GM12878 (cell line): ENCODE data around the gene DHCR7. TPM values are rescaled to one million over a fixed set of nuclear protein-coding genes. Genes with fewer than 3 reads are reported as not detected.

Experiments
- ATAC-seq: fragments of 200-7000 bp; cut with Tn5 transposase; 3 replicates; pipeline ENCODE4 v1.9.1; 2020; ENCODE audit warnings: mild to moderate bottlenecking, moderate library complexity
- BruUV-seq: library from RNA; stranded (reverse); fragments of 400-500 nt; replicated peaks from 2 replicates; lab custom pipeline; 2021; lab: Mats Ljungman, UMichigan
- CTCF ChIA-PET: fragments of 300-600 bp; sonication (Branson Sonifier 250); formaldehyde crosslinking; extraction: SDS; loops from one replicate; lab custom pipeline; 2021; ENCODE audit warnings: inconsistent platforms; lab: Yijun Ruan, JAX
- POLR2A ChIA-PET: fragments of 350-600 bp; formaldehyde crosslinking; extraction: SDS; loops from one replicate; lab custom pipeline; 2021; ENCODE audit warnings: inconsistent platforms; lab: Charles Lee
- RAD21 ChIA-PET: fragments of 300-600 bp; sonication (Branson Sonifier 250); formaldehyde crosslinking; loops from one replicate; lab custom pipeline; 2023; ENCODE audit warnings: antibody characterized with exemption; ENCODE audit not compliant: unreplicated experiment; lab: Charles Lee
- SMC1A ChIA-PET: fragments of 300-600 bp; sonication (Branson Sonifier 250); formaldehyde crosslinking; loops from one replicate; lab custom pipeline; 2023; ENCODE audit not compliant: unreplicated experiment, uncharacterized antibody; lab: Charles Lee
- DNase-seq: peaks from one replicate; pipeline ENCODE4 v3.0.0-alpha.2; 2011; ENCODE audit warnings: low read depth, low spot score
- FAIRE-seq: peaks from 3 replicates; lab custom pipeline; 2011; peaks lifted over from hg19 to GRCh38; lab: Jason Lieb, UNC
- H2AFZ ChIP-seq: 2 replicates; pipeline ENCODE4 v1.6.0; 2011; ENCODE audit warnings: low read depth, low read length, control low read depth; ENCODE audit not compliant: control insufficient read depth
- H3K27ac ChIP-seq: 2 replicates; pipeline ENCODE4 v1.5.1; 2011; ENCODE audit warnings: control low read depth; ENCODE audit not compliant: control insufficient read depth, insufficient read depth
- H3K27me3 ChIP-seq, 2 experiments: replicated peaks in 1 of 2; 2 replicates each; pipeline versions ENCODE4 v1.6.0 to v1.6.1; 2011; ENCODE audit warnings: low read length in 1 of 2; ENCODE audit not compliant: control insufficient read depth in 2 of 2, insufficient read depth in 2 of 2
- H3K36me3 ChIP-seq, 2 experiments: 2 replicates each; pipeline ENCODE4 v1.5.1; 2011; ENCODE audit warnings: low read length in 1 of 2; ENCODE audit not compliant: control insufficient read depth in 2 of 2, insufficient read depth in 2 of 2
- H3K4me1 ChIP-seq: 2 replicates; pipeline ENCODE4 v1.6.1; 2011; ENCODE audit warnings: mild to moderate bottlenecking, low read length, moderate library complexity, mixed read lengths; ENCODE audit not compliant: control insufficient read depth, insufficient read depth
- H3K4me2 ChIP-seq: 2 replicates; pipeline ENCODE4 v1.6.0; 2011; ENCODE audit warnings: control low read depth; ENCODE audit not compliant: control insufficient read depth, insufficient read depth
- H3K4me3 ChIP-seq: fragments of 200-600 bp; sonication (generic); 2 replicates; pipeline ENCODE4 v1.5.1; 2016
- H3K79me2 ChIP-seq: 2 replicates; pipeline ENCODE4 v1.6.0; 2011; ENCODE audit warnings: low read length; ENCODE audit not compliant: control insufficient read depth, insufficient read depth
- H3K9ac ChIP-seq: 2 replicates; pipeline ENCODE4 v1.8.0; 2011; ENCODE audit warnings: low read length, control low read depth, mixed read lengths; ENCODE audit not compliant: control insufficient read depth, insufficient read depth
- H3K9me3 ChIP-seq: replicated peaks from 3 replicates; pipeline ENCODE4 v1.5.1; 2011; ENCODE audit warnings: mild to moderate bottlenecking, low read length; ENCODE audit not compliant: control insufficient read depth, insufficient read depth
- H4K20me1 ChIP-seq: 2 replicates; pipeline ENCODE4 v1.6.0; 2011; ENCODE audit not compliant: control insufficient read depth, insufficient read depth
- ATF7 ChIP-seq: fragments of 450-650 bp; IDR thresholded peaks from 2 replicates; pipeline ENCODE4 v1.6.1; 2016; ENCODE audit warnings: low read depth, mild to moderate bottlenecking
- BMI1 ChIP-seq: fragments of 450-650 bp; IDR thresholded peaks from 2 replicates; pipeline ENCODE4 v1.6.1; 2016; ENCODE audit warnings: mild to moderate bottlenecking, moderate library complexity, borderline replicate concordance
- CBX5 ChIP-seq: sonication (generic); IDR thresholded peaks from 2 replicates; pipeline ENCODE4 v1.6.1; 2016; ENCODE audit warnings: low read depth, moderate library complexity, mild to moderate bottlenecking, inconsistent platforms
- CHD1 ChIP-seq: IDR thresholded peaks from 2 replicates; pipeline ENCODE4 v1.6.1; 2012; ENCODE audit warnings: low read depth, low read length, improper control_type of control experiment
- DPF2 ChIP-seq: fragments of 450-650 bp; IDR thresholded peaks from 2 replicates; pipeline ENCODE4 v1.6.1; 2017; ENCODE audit warnings: mild to moderate bottlenecking
- FOS ChIP-seq: IDR thresholded peaks from 3 replicates; pipeline ENCODE4 v1.6.1; 2011; ENCODE audit warnings: borderline replicate concordance; ENCODE audit not compliant: insufficient read length; ENCODE audit errors: extremely low read depth
- HSF1 ChIP-seq: fragments of 150-350 bp; IDR thresholded peaks from 2 replicates; pipeline ENCODE4 v1.6.1; 2014; ENCODE audit warnings: mild to moderate bottlenecking, low read depth, low read length
- NFYA ChIP-seq: IDR thresholded peaks from 2 replicates; pipeline ENCODE4 v1.6.1; 2011; ENCODE audit warnings: low read depth, mild to moderate bottlenecking, low read length, improper control_type of control experiment, borderline replicate concordance
- PAX8 ChIP-seq: fragments of 450-650 bp; IDR thresholded peaks from 2 replicates; pipeline ENCODE4 v1.6.1; 2017; ENCODE audit warnings: mild to moderate bottlenecking, moderate library complexity
- SIX5 ChIP-seq: IDR thresholded peaks from 2 replicates; pipeline ENCODE4 v1.6.1; 2011; ENCODE audit warnings: mild to moderate bottlenecking, low read depth, low read length, moderate library complexity; ENCODE audit not compliant: severe bottlenecking
- SP1 ChIP-seq: IDR thresholded peaks from one replicate; pipeline ENCODE4 v1.6.1; 2011; ENCODE audit warnings: low read depth, low read length
- WGBS: methylation state at CpG from one replicate; pipeline ENCODE4 v1.1.6; 2016; ENCODE audit warnings: low lambda C conversion rate; ENCODE audit not compliant: insufficient replicate concordance, insufficient coverage; ENCODE audit errors: missing lambda C conversion rate; 5-methylcytosine and 5-hydroxymethylcytosine counted together
- in situ Hi-C: fragments of 300-500 bp; cut with MboI; formaldehyde crosslinking; loops from 9 replicates; pipeline ENCODE4 v1.14.3; 2018; ENCODE audit warnings: mixed read lengths
- intact Hi-C: fragments of 100-400 bp; cut with micrococcal nuclease; formaldehyde crosslinking; loops from one replicate; pipeline ENCODE4 v1.14.2; 2022; ENCODE audit not compliant: unreplicated experiment
- polyA plus RNA-seq, 11 experiments: library from polyadenylated mRNA; depleted of rRNA in 4 of 11; unstranded in 6 of 11; stranded (reverse) in 5 of 11; fragments of >200 nt; fragmentation: Nextera tagmentation in 4 of 11; fragmentation: Illumina TruSeq in 1 of 11; extraction: Ambion mirVana in 4 of 11; extraction: Trizol in 1 of 11; gene quantifications; 1 replicate in 1 of 11; 2 replicates in 10 of 11; pipeline versions ENCODE4 v1.2.1 to v1.2.3, GENCODE V29; 2011 to 2016; ENCODE audit warnings: inconsistent platforms in 2 of 11, missing spikeins in 2 of 11, low read depth in 1 of 11
- total RNA-seq, 4 experiments: library from RNA; depleted of rRNA in 3 of 4; stranded (reverse); fragments of >200 nt in 3 of 4; fragmentation: Illumina TruSeq in 1 of 4; extraction: Trizol in 1 of 4; gene quantifications; 2 replicates each; pipeline versions ENCODE4 v1.2.1 to v1.2.3, GENCODE V29; 2013 to 2021
- TF ChIP-seq, protein P1 (sequence below): fragments of 150-350 bp; IDR thresholded peaks from 2 replicates; pipeline ENCODE4 v1.6.1; 2016; ENCODE audit warnings: low read depth, low read length
- TF ChIP-seq, protein P2 (sequence below): IDR thresholded peaks from 2 replicates; pipeline ENCODE4 v1.6.1; 2011; ENCODE audit warnings: low read depth, low read length, improper control_type of control experiment, borderline replicate concordance
- TF ChIP-seq, protein P3 (sequence below): fragments of 450-650 bp; formaldehyde crosslinking; IDR thresholded peaks from 2 replicates; pipeline ENCODE4 v1.5.0; 2022; ENCODE audit warnings: mild to moderate bottlenecking, missing genetic modification characterization
- TF ChIP-seq, protein P4 (sequence below): IDR thresholded peaks from 2 replicates; pipeline ENCODE4 v1.6.1; 2012; ENCODE audit warnings: low read length, inconsistent platforms

The DHCR7 gene
- total and polyA plus RNA-seq, 10 of the 15 experiments (the other 5 are each of a cell fraction or from before 2014, with no cell fraction given): 4.2 to 115 (median 57.8) TPM

- BruUV-seq: no TSS peak
- WGBS: 87% methylated on average over 9 of the region's 9 CpGs
- H3K36me3 ChIP-seq: peaks cover 25 to 32% of the 10 kb centered on the region in 2 experiments
- TF ChIP-seq FOS: no peak
- TF ChIP-seq CBX5: no peak
- no peak for TF ChIP-seq SIX5
- TF ChIP-seq SP1: no peak
- TF ChIP-seq, protein P1, sequence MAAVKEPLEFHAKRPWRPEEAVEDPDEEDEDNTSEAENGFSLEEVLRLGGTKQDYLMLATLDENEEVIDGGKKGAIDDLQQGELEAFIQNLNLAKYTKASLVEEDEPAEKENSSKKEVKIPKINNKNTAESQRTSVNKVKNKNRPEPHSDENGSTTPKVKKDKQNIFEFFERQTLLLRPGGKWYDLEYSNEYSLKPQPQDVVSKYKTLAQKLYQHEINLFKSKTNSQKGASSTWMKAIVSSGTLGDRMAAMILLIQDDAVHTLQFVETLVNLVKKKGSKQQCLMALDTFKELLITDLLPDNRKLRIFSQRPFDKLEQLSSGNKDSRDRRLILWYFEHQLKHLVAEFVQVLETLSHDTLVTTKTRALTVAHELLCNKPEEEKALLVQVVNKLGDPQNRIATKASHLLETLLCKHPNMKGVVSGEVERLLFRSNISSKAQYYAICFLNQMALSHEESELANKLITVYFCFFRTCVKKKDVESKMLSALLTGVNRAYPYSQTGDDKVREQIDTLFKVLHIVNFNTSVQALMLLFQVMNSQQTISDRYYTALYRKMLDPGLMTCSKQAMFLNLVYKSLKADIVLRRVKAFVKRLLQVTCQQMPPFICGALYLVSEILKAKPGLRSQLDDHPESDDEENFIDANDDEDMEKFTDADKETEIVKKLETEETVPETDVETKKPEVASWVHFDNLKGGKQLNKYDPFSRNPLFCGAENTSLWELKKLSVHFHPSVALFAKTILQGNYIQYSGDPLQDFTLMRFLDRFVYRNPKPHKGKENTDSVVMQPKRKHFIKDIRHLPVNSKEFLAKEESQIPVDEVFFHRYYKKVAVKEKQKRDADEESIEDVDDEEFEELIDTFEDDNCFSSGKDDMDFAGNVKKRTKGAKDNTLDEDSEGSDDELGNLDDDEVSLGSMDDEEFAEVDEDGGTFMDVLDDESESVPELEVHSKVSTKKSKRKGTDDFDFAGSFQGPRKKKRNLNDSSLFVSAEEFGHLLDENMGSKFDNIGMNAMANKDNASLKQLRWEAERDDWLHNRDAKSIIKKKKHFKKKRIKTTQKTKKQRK: no peak
- TF ChIP-seq, protein P2, sequence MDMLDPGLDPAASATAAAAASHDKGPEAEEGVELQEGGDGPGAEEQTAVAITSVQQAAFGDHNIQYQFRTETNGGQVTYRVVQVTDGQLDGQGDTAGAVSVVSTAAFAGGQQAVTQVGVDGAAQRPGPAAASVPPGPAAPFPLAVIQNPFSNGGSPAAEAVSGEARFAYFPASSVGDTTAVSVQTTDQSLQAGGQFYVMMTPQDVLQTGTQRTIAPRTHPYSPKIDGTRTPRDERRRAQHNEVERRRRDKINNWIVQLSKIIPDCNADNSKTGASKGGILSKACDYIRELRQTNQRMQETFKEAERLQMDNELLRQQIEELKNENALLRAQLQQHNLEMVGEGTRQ: no peak
- no peak for TF ChIP-seq HSF1
- no peak for TF ChIP-seq CHD1
- TF ChIP-seq, protein P3, sequence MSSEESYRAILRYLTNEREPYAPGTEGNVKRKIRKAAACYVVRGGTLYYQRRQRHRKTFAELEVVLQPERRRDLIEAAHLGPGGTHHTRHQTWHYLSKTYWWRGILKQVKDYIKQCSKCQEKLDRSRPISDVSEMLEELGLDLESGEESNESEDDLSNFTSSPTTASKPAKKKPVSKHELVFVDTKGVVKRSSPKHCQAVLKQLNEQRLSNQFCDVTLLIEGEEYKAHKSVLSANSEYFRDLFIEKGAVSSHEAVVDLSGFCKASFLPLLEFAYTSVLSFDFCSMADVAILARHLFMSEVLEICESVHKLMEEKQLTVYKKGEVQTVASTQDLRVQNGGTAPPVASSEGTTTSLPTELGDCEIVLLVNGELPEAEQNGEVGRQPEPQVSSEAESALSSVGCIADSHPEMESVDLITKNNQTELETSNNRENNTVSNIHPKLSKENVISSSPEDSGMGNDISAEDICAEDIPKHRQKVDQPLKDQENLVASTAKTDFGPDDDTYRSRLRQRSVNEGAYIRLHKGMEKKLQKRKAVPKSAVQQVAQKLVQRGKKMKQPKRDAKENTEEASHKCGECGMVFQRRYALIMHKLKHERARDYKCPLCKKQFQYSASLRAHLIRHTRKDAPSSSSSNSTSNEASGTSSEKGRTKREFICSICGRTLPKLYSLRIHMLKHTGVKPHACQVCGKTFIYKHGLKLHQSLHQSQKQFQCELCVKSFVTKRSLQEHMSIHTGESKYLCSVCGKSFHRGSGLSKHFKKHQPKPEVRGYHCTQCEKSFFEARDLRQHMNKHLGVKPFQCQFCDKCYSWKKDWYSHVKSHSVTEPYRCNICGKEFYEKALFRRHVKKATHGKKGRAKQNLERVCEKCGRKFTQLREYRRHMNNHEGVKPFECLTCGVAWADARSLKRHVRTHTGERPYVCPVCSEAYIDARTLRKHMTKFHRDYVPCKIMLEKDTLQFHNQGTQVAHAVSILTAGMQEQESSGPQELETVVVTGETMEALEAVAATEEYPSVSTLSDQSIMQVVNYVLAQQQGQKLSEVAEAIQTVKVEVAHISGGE (CRISPR knock-in tag): no peak
- TF ChIP-seq, protein P4, sequence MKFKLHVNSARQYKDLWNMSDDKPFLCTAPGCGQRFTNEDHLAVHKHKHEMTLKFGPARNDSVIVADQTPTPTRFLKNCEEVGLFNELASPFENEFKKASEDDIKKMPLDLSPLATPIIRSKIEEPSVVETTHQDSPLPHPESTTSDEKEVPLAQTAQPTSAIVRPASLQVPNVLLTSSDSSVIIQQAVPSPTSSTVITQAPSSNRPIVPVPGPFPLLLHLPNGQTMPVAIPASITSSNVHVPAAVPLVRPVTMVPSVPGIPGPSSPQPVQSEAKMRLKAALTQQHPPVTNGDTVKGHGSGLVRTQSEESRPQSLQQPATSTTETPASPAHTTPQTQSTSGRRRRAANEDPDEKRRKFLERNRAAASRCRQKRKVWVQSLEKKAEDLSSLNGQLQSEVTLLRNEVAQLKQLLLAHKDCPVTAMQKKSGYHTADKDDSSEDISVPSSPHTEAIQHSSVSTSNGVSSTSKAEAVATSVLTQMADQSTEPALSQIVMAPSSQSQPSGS: no peak
- TF ChIP-seq PAX8: no peak
- TF ChIP-seq BMI1: no peak
- no peak for TF ChIP-seq DPF2
- TF ChIP-seq ATF7: no peak
- no peak for TF ChIP-seq NFYA
Measured at GRCh38 chr11:71461696-71462095, 13.5 kb upstream of the DHCR7 start.

More at GRCh38 chr11:71461696-71462095, 13.5 kb upstream of the DHCR7 start:
- Histone ChIP-seq H2AFZ (no peak overlapping the region), H3K4me1 (no peaks in the 10 kb centered on the region), H3K9me3 (no peaks in the 10 kb centered on the region), H3K79me2 (no peaks in the 10 kb centered on the region; the same call in 1 of the 2 replicates), H3K4me2 (no peak overlapping the region), H3K27me3 (no peaks in the 10 kb centered on the region), H3K4me3 (no peak overlapping the region), H3K27ac (no peak overlapping the region), H3K9ac (no peak overlapping the region), H4K20me1 (no peaks in the 10 kb centered on the region)
- in situ Hi-C loops: no loop called here
- RAD21 ChIA-PET: no interaction called here
- FAIRE-seq (no peak), DNase-seq (no peak), ATAC-seq (no peak)
- POLR2A ChIA-PET: no interaction called here
- CTCF ChIA-PET: no interaction called here
- SMC1A ChIA-PET: no interaction called here
- intact Hi-C loops: no loop called here
